ENCODE data around the gene INPP4A.

The INPP4A gene

GRCh38 chr2:98500561-98500960 lies 55.9 kb downstream of the INPP4A start:
- DNase-seq, result no peak

DNA sequence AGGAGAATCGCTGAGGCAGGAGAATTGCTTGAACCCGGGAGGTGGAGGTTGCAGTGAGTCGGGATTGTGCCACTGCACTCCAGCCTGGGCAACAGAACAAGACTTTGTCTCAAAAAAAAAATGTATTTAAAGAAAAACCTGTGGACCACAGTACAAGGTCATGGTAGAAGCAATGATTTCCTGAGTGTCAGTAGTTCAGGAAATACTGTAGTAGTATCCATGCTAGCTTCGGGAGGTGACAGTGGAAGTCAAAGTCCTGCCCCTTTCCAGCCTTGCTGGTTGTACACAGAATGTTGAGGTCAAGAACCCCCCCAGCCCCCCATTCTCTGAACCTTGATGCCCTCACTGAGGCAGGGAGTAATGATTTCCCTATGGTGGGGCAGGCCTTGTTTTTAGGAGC lies 56.6 kb downstream of the INPP4A start:
- no peak for DNase-seq

DNA sequence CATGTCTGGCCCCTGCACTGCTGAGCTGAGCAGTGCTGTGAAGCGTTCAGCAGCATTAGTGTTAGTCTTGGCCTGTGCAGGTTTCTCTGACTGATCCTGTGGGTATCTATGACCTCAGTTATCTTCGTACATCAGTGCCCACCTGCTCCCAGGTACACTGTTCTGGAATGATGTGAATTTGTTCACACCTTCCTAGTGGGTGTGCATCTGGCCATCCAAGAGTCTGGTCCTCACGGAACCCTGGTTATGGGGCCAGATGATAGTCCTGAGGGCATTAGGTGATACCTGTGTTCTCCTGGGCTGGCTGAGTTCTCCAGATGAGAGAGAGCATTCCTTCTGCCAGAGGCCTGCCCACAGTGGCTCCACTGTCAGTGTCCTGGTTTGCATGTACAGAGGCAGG lies 57.2 kb downstream of the INPP4A start:
- DNase-seq, result no peak

DNA sequence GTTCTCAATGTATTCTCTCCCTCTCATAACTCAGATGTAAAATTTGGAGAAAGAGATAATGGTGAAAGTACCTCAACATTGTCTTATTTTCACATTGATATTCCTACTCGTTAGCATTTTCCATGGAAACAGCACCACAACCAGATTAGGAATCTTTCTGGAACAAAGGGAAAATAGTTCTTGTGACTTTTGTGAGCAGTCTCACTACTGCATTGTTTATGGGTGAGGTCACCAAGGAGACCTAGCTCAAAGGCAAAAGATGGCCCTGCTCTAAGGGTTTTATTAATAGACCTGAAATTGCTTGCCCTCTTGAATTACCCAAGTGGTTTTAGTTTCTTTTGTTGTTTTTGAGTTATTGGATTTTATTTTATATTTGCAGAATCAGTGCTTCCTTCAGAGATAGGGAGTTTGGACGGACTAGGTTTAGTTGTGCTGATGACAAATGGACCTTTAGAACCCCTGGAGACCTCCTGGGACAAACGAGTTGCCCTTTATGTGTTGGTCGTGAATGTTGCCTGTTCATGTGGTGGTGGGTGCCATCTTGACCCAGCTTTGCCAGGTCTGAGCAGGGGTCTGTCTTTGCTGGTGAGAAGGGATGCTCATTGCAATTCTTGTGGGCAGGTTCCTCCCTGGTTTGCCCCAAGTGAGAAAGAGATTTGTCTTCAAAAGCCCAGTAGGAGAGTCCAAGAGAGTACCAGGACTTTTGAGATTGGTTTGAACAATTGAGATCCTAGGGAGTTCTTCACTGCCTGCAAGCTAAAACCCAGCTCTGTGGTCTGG lies 58.1 kb downstream of the INPP4A start:
- DNase-seq, result no peak

DNA sequence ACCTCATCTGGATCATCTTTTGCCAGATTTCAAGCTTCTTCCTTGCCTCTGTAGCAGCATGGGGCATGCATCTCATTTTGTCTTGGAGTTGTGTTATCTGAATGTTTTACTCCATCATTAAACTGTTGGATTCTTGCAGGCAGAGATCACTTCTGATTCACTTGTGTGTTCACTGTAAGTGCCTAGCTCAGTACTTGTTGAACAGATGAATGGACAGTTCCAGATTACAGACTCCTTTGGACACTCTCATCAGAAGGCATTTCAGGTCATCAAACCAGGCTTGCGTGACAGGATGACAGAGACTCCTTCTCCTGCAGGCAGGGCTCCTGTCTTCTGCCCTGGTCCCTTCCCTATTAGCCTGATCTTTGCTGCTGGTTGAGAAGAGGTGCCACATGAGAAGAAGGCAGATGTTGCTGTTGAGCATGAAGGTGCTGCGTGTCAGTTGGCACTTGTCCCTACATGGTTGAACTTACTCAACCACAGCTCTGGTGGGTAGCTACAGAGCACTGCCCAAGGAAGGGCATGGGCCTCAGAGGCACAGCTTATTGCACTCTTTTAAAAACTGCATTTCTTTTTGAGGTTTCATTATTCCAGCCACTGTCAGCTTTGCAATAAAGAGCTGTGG lies 58.9 kb downstream of the INPP4A start:
- DNase-seq, result no peak

DNA sequence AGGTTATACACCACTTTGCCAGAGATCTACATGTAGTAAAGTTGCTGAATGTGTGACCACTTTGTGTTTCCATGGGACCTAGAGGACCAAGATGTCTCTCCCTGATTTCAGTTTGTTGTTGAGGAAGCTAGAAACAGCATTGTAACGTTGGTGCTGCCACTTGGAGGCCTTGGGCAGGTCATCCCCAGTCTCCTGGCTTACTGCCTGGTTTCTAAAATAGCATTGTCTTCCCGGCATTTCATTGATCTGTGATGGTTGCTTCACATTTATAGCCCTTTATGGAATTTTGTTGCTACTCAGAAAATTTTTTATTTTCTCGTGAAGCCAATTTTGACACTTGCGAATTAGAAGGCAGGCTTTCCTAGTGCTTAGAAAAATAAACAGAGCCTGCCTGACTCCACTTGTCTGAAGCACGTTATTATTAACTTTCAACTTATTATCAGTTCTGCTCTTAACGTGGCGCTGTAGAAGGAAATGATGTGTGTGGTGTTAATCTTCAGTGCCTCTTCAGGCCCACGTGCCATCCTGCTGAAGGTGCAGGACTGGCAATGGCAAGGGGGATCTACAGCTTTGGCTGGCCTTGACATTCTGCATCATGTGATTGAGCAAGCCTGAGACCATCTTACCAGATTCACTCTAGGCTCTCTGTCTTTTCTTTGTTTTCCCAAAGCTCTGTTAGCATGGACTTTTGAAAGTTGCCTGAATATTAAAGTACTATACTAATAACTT lies 59.9 kb downstream of the INPP4A start:
- DNase-seq, result no peak

GRCh38 chr2:98505311-98505808 lies 60.7 kb downstream of the INPP4A start:
- peak; percentile 25 for DNase-seq

DNA sequence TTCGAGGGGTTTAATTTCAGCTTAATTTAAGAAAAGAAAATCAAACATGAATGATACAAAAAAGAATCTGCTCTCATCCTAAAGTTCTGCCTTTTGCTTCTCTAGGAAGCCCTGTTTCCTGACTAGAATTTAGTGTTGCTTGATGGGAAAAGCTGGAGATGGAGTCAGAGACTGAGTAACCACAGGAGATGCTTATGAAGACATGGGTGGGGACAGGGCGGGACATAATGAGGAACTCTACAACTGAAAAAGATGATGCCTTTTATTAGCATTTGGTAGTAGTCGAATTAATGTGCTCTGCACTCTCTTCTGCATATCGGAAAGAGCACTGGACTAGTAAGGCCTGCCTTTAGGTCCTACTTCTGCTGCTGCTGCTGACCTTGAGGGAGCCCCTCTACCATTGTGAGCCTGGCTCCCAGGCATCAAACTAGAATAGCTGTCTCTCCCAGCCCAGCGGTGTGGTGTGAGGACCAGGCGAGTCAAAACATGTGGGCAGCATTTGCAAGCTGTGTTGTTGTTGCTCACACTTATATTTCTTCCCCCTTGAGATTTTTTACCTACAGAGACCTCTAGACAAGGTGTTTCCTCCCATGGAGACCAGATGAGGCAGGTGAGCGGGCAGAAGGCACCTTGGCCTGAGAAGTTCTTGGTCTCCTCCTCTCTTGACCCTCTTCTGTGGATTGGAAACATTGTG lies 61.5 kb downstream of the INPP4A start:
- no peak for DNase-seq

DNA sequence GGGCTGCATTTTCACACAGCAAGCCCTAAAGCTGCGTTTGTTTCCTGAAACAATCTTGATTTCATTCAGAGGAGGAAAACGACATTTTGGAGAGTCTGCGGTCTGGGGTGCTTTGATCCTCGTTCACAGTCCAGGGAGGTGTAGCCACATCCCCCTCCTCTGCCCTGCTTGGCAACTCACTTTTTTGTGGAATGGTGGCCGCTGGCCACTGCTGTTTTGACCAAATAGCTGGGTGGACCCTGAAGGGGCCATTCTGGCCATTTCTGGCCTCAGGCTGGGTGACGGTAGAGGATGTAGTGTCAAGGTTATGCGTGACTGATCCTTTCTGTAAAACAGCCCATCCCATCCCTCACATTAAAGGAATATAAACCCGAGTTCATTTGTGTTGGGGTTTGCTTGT lies 62.2 kb downstream of the INPP4A start:
- DNase-seq, result no peak

DNA sequence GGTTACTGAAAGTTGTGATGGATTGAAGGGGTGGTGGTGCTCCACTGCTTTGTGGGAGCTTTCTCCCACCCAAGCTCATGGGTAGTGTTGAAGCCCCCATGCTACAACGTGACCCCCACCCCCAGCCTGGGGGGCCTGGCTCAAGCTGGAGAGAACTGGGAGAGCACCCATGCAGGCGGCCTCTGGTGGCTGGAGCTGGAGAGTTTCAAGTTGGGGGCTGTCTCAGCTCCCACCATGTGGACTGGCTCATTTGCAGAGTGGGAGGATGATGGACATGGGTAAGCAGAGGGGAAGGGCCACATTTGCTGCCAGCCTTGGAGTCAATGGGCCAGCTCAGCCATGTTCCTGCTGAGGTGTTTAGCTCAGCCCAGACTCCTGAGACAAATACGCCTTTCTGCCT lies 62.8 kb downstream of the INPP4A start:
- no peak for DNase-seq

GRCh38 chr2:98507891-98508708 lies 63.4 kb downstream of the INPP4A start:
- no peak for DNase-seq

DNA sequence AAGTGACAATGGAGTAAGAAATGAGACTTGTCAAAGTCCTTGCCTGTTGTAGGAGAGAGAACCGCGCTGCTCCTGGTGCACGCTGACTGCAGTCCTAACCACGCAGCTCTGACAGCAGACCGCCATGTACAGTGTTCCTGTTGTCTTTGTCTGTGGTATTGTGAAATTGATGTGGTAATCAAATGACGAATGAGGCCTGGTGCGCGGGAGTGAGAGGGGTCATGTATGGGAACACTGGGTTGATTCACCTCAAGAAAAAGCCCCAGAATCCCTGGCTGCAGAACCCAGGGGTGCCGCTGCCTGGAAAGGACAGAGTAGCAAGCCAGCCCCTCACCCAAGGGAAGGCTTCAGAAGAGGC lies 64.0 kb downstream of the INPP4A start:
- DNase-seq, result no peak

GRCh38 chr2:98509542-98510321 lies 65.1 kb downstream of the INPP4A start:
- no peak for DNase-seq

DNA sequence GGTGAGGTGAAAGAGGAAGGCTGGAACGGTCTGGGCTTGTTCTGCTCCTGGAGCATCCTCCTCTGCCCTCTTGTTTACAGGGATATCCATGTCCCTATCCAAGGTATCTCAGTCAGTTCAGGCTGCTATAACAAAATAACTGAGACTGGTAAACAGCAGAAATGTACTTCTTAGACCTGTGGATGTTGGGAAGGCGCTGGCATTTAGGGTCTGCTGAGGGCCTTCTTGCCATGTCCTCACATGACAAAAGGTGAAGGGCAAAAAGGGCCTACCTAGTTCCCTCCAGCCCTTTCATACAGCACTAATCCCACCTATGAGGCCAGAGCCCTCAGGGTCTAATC lies 65.6 kb downstream of the INPP4A start:
- no peak for DNase-seq

DNA sequence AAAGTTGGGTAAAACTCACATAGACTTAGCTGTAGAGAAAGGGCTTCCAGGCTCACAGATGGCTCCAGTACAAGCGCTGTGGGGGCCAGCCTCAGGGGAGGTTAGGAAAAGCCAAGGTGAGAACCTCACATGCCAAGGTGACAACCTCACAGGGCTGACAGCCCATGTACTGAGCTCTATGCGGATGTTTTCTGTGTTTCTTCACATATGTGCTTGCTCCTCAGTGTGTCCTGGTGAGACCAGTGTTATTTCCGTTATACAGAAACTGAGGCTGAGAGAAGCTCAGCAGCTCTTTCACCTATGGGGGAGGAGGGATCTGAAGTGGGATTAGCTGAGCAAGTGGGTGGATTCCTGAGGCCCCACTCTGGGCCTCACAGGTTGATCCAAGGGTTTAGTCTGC lies 67.3 kb downstream of the INPP4A start:
- DNase-seq, result no peak

DNA sequence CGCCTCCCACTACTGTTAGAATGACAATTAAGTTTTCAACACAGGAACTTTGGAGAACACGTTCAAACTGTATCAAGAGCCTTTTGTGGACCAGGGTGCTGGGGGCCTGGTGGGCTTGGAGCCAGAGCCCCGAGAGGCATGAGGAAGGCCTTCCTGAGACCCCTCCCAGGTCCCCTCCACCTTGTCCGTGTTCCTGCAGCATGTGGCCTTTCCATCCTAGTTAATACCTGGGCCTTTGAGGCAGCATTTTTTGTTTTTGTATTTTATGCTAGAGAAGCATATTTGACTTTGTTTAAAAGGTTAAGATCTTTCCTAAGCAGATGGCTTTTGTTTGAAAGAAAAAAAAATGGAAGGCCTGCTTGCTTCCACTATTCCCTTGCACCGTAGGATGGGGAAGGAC lies 68.0 kb downstream of the INPP4A start:
- no peak for DNase-seq

GRCh38 chr2:98514096-98514639 lies 69.5 kb downstream of the INPP4A start:
- DNase-seq, result no peak

DNA sequence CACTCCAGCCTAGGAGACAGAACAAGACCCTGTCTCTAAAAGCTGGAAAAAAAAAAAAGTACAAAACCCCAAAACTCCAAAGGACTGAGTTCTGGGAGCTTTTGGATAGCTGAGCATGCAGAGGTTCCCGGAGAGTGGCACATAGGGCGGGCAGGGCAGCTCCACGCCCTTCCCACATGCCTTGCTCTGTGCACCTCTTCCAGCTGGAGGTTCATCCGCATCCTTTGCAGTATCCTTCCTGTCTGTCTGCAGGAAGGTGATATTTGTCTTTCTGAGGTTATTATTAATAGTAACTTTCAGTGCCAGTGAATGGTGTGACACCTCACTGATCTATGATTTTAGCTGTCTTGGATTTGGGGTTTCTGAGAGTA lies 70.2 kb downstream of the INPP4A start:
- no peak for DNase-seq

- DNase-seq, result no peak
Observed at GRCh38 chr2:98515250-98515991, 70.8 kb downstream of the INPP4A start.

- DNase-seq, result no peak
Observed at GRCh38 chr2:98516571-98516970, 71.9 kb downstream of the INPP4A start.

DNA sequence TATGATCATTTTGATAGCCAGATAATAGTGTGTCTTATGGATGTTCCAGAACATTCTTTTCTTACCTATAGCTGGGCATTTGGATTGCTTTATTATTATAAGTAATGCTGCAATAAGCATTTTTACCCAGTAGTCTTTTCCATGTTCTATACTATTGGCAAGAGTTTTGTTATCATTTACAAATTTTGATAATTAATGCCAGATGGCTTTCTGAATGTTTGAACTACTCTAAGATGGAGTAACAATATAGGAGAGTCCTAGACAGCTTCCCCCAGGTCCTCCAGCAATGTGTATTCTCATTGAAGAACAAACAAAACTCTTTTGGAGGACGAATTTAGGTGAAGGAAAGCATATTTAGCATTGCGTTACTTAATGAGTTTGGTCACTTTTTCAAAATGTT lies 73.0 kb downstream of the INPP4A start:
- no peak for DNase-seq

All from DMS153 (cell line).